ENCODE results near the gene DGUOK.

The DGUOK gene

GRCh38 chr2:73963385-73964120, 36.9 kb downstream of the DGUOK start:
- DNase-seq (ENCODE audit: insufficient read length, low spot score), result peak; percentile 21
- FAIRE-seq, result peak; percentile 66
- TF ChIP-seq POLR2AphosphoS5 (IDR thresholded peaks at IDR 0.05; ENCODE audit: low read depth, low read length) (no peak), POU2F2 (IDR thresholded peaks at IDR 0.05; ENCODE audit: low read depth, low read length) (no peak), POLR2A (IDR thresholded peaks at IDR 0.05; ENCODE audit: low read depth, low read length) (0 out of 2 replicates have a peak, but pooled peaks have one; percentile 36)

- TF ChIP-seq PAX5 (IDR thresholded peaks at IDR 0.05; ENCODE audit: insufficient read depth, low read length, severe bottlenecking), result no peak
- TF ChIP-seq TAF1 (IDR thresholded peaks at IDR 0.05; ENCODE audit: low read depth, low read length), result no peak
- no peak for TF ChIP-seq SPI1 (IDR thresholded peaks at IDR 0.05; ENCODE audit: low read depth, low read length)
- no peak for FAIRE-seq
Measured at GRCh38 chr2:73964223-73964622, 37.5 kb downstream of the DGUOK start.

GRCh38 chr2:73965053-73965452, 38.4 kb downstream of the DGUOK start:
- no peak for FAIRE-seq
- TF ChIP-seq SPI1 (IDR thresholded peaks at IDR 0.05; ENCODE audit: low read depth, low read length) (peak; percentile 57), POLR2AphosphoS5 (IDR thresholded peaks at IDR 0.05; ENCODE audit: low read depth, low read length) (no peak), POLR2A (IDR thresholded peaks at IDR 0.05; ENCODE audit: low read depth, low read length) (no peak)
- no peak for DNase-seq (ENCODE audit: insufficient read length, low spot score)

More at GRCh38 chr2:73964223-73964622, 37.5 kb downstream of the DGUOK start:
- no peak for DNase-seq (ENCODE audit: insufficient read length, low spot score)

- FAIRE-seq, result no peak
- TF ChIP-seq POLR2A (IDR thresholded peaks at IDR 0.05; ENCODE audit: low read depth, low read length), result no peak
- TF ChIP-seq POU2F2 (IDR thresholded peaks at IDR 0.05; ENCODE audit: low read depth, low read length), result no peak
- no peak for TF ChIP-seq PAX5 (IDR thresholded peaks at IDR 0.05; ENCODE audit: insufficient read depth, low read length, severe bottlenecking)
- TF ChIP-seq POLR2AphosphoS5 (IDR thresholded peaks at IDR 0.05; ENCODE audit: low read depth, low read length), result no peak
- no peak for TF ChIP-seq SPI1 (IDR thresholded peaks at IDR 0.05; ENCODE audit: low read depth, low read length)
- TF ChIP-seq TAF1 (IDR thresholded peaks at IDR 0.05; ENCODE audit: low read depth, low read length), result no peak
- no peak for DNase-seq (ENCODE audit: insufficient read length, low spot score)
Measured at GRCh38 chr2:73968357-73968937, 41.8 kb downstream of the DGUOK start.

- no peak for FAIRE-seq
- no peak for DNase-seq (ENCODE audit: insufficient read length, low spot score)
- TF ChIP-seq SPI1 (IDR thresholded peaks at IDR 0.05; ENCODE audit: low read depth, low read length) (no peak), POLR2AphosphoS5 (IDR thresholded peaks at IDR 0.05; ENCODE audit: low read depth, low read length) (no peak), POU2F2 (IDR thresholded peaks at IDR 0.05; ENCODE audit: low read depth, low read length) (no peak), POLR2A (IDR thresholded peaks at IDR 0.05; ENCODE audit: low read depth, low read length) (no peak), TAF1 (IDR thresholded peaks at IDR 0.05; ENCODE audit: low read depth, low read length) (no peak), PAX5 (IDR thresholded peaks at IDR 0.05; ENCODE audit: insufficient read depth, low read length, severe bottlenecking) (no peak)
Measured at GRCh38 chr2:73969356-73969755, 42.7 kb downstream of the DGUOK start.

- TF ChIP-seq POLR2A (IDR thresholded peaks at IDR 0.05; ENCODE audit: low read depth, low read length) (no peak), TAF1 (IDR thresholded peaks at IDR 0.05; ENCODE audit: low read depth, low read length) (no peak), POLR2AphosphoS5 (IDR thresholded peaks at IDR 0.05; ENCODE audit: low read depth, low read length) (no peak), POU2F2 (IDR thresholded peaks at IDR 0.05; ENCODE audit: low read depth, low read length) (no peak), PAX5 (IDR thresholded peaks at IDR 0.05; ENCODE audit: insufficient read depth, low read length, severe bottlenecking) (no peak), SPI1 (IDR thresholded peaks at IDR 0.05; ENCODE audit: low read depth, low read length) (no peak)
- no peak for FAIRE-seq
- no peak for DNase-seq (ENCODE audit: insufficient read length, low spot score)
Measured at GRCh38 chr2:73970141-73970803, 43.6 kb downstream of the DGUOK start.

GRCh38 chr2:73970850-73971471, 44.3 kb downstream of the DGUOK start:
- DNase-seq (ENCODE audit: insufficient read length, low spot score), result no peak
- FAIRE-seq, result peak; percentile 86
- TF ChIP-seq POLR2A (IDR thresholded peaks at IDR 0.05; ENCODE audit: low read depth, low read length), result no peak
- peak; percentile 7; the same call in 1 of the 2 replicates for TF ChIP-seq POU2F2 (IDR thresholded peaks at IDR 0.05; ENCODE audit: low read depth, low read length)

GRCh38 chr2:73971722-73972121, 45.0 kb downstream of the DGUOK start:
- TF ChIP-seq TAF1 (IDR thresholded peaks at IDR 0.05; ENCODE audit: low read depth, low read length) (no peak), POU2F2 (IDR thresholded peaks at IDR 0.05; ENCODE audit: low read depth, low read length) (no peak), SPI1 (IDR thresholded peaks at IDR 0.05; ENCODE audit: low read depth, low read length) (no peak), POLR2A (IDR thresholded peaks at IDR 0.05; ENCODE audit: low read depth, low read length) (no peak), PAX5 (IDR thresholded peaks at IDR 0.05; ENCODE audit: insufficient read depth, low read length, severe bottlenecking) (no peak)
- DNase-seq (ENCODE audit: insufficient read length, low spot score), result no peak
- peak; percentile 62 for FAIRE-seq

- DNase-seq (ENCODE audit: insufficient read length, low spot score) (no peak), FAIRE-seq (peak; percentile 33)
Measured at GRCh38 chr2:73972846-73973245, 46.2 kb downstream of the DGUOK start.

GRCh38 chr2:73975731-73976130, 49.1 kb downstream of the DGUOK start:
- no peak for TF ChIP-seq POU2F2 (IDR thresholded peaks at IDR 0.05; ENCODE audit: low read depth, low read length)
- TF ChIP-seq POLR2A (IDR thresholded peaks at IDR 0.05; ENCODE audit: low read depth, low read length), result no peak
- TF ChIP-seq SPI1 (IDR thresholded peaks at IDR 0.05; ENCODE audit: low read depth, low read length), result no peak
- no peak for TF ChIP-seq PAX5 (IDR thresholded peaks at IDR 0.05; ENCODE audit: insufficient read depth, low read length, severe bottlenecking)
- DNase-seq (ENCODE audit: insufficient read length, low spot score) (no peak), FAIRE-seq (no peak)

More at GRCh38 chr2:73972846-73973245, 46.2 kb downstream of the DGUOK start:
- TF ChIP-seq POU2F2 (IDR thresholded peaks at IDR 0.05; ENCODE audit: low read depth, low read length) (no peak), SPI1 (IDR thresholded peaks at IDR 0.05; ENCODE audit: low read depth, low read length) (peak; percentile 38; the same call in 1 of the 2 replicates), POLR2AphosphoS5 (IDR thresholded peaks at IDR 0.05; ENCODE audit: low read depth, low read length) (no peak)

Data from GM12891 (cell line).